22Rv1 (cell line): Measurements from ENCODE around the gene TUBB1.

Experiments used
- H3K27ac ChIP-seq: fragments of 450-650 bp; 2 replicates; pipeline ENCODE4 v1.5.1; 2017
- ZFX ChIP-seq: fragments of 450-650 bp; IDR thresholded peaks from 2 replicates; pipeline ENCODE4 v1.6.1; 2017; ENCODE audit warnings: antibody characterized with exemption, borderline replicate concordance
- TF ChIP-seq, protein P1 (sequence below): fragments of 450-650 bp; IDR thresholded peaks from 2 replicates; pipeline ENCODE4 v1.5.1; 2017; ENCODE audit warnings: mild to moderate bottlenecking

Gene TUBB1

DNA sequence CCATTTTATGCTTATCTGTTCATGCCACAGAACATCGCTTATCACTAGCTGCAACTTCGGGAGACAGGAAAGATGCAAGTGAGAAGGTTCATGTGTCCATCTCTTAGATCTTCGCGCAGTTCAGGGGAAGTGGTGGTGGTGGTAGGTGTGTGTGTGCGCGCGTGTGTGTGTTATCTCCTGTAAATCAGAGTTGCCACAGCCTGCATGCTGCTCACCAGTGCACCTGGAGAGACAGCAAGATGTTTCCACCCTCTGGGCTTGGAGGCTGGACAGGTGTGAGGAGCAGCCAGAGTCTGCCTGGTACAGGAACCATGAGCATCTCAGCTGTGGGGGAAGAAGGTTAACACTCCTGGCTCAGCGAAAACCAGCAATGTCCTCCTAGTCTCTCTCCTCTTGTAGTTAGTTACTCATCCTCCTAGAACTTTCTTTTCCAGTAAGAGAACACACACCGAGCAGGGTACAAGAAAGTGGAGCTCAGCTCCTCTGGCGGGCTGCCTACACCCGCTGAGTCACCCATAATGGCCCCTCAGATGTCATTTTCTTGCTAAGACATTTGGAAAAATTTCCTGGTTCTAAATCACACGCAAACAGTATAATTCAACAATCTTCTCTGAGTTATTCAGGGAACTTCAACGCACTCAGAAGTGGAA lies 5.1 kb upstream of the TUBB1 start:
- no peak overlapping the region for H3K27ac ChIP-seq
- no peak for TF ChIP-seq ZFX
- TF ChIP-seq, protein P1, sequence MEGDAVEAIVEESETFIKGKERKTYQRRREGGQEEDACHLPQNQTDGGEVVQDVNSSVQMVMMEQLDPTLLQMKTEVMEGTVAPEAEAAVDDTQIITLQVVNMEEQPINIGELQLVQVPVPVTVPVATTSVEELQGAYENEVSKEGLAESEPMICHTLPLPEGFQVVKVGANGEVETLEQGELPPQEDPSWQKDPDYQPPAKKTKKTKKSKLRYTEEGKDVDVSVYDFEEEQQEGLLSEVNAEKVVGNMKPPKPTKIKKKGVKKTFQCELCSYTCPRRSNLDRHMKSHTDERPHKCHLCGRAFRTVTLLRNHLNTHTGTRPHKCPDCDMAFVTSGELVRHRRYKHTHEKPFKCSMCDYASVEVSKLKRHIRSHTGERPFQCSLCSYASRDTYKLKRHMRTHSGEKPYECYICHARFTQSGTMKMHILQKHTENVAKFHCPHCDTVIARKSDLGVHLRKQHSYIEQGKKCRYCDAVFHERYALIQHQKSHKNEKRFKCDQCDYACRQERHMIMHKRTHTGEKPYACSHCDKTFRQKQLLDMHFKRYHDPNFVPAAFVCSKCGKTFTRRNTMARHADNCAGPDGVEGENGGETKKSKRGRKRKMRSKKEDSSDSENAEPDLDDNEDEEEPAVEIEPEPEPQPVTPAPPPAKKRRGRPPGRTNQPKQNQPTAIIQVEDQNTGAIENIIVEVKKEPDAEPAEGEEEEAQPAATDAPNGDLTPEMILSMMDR: no peak

GRCh38 chr20:59014680-59015389 lies 4.4 kb upstream of the TUBB1 start:
- H3K27ac ChIP-seq: no peak overlapping the region
- TF ChIP-seq ZFX: no peak
- TF ChIP-seq, protein P1: no peak

- H3K27ac ChIP-seq: no peak overlapping the region
- no peak for TF ChIP-seq ZFX
- TF ChIP-seq, protein P1: no peak
Measured at GRCh38 chr20:59015411-59015810, 3.8 kb upstream of the TUBB1 start.

DNA sequence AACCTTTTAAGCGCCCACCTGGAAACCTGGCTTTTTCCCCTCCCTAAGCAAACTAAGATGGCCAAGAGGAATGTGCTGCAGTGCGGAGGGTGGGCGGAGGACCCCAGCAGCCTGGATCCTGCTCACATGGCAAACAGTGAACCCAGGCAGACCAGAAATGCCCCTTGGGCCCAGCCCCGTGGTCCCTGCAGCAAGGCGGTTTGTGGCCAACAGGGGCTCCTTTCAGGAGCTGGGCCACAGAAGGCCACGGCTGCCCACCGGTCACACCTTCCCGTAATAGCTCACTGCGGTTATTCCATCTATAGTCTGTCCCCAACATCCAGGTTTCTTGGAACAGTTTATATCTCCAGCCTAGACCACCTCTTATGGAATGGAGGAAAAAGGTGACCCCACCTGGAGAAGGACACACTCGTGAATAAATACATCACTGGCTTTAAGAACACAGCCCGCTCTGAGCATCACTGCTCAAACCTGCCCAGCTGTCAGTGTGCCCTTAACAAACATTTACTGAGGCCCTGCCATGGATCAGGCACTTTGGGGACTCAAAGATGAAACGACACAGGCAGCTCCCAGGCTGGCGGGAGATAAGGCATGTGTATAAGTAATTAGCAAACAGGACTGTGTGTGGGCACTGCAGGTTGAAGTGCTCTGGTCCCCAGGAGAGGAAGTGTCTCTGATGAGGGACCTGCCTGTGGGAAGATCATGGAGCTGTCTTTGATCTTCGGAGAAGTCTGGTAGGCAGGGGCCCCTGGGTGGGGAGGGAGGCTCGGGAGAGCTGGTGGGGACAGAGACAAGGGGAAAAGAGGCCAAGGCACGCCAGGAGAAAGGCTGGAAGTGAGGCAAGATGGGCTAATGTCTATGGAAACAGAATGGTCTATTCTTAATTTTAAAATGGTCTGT lies 3.2 kb upstream of the TUBB1 start:
- no peak for TF ChIP-seq ZFX
- TF ChIP-seq, protein P1: no peak
- no peak overlapping the region for H3K27ac ChIP-seq

GRCh38 chr20:59016795-59017492 lies 2.3 kb upstream of the TUBB1 start:
- no peak overlapping the region for H3K27ac ChIP-seq
- TF ChIP-seq, protein P1: no peak
- TF ChIP-seq ZFX: no peak

GRCh38 chr20:59017493-59018231 lies 1.6 kb upstream of the TUBB1 start:
- no peak overlapping the region for H3K27ac ChIP-seq
- TF ChIP-seq, protein P1: no peak
- TF ChIP-seq ZFX: no peak
